Mucosa of descending colon (tissue), 3 donors: Measurements from ENCODE around the gene LAMA2. TPM values are rescaled to one million over a fixed set of nuclear protein-coding genes. Genes with fewer than 3 reads are reported as not detected.

Experiments used
- ATAC-seq: fragments of 200-7000 bp; cut with Tn5 transposase; one replicate; pipeline ENCODE4 v1.9.1; 2020; ENCODE audit warnings: mild to moderate bottlenecking, moderate library complexity
- DNase-seq, 3 donors: peaks; one replicate each; pipeline ENCODE4 v3.0.0-alpha.2; 2020
- H3K36me3 ChIP-seq: fragments of 200-600 bp; one replicate; pipeline ENCODE4 v1.8.0; 2021; ENCODE audit warnings: low read depth, mild to moderate bottlenecking
- H3K4me1 ChIP-seq: fragments of 200-600 bp; one replicate; pipeline ENCODE4 v1.8.0; 2021; ENCODE audit warnings: low read depth, mild to moderate bottlenecking
- H3K4me3 ChIP-seq: fragments of 200-600 bp; one replicate; pipeline ENCODE4 v1.8.0; 2021; ENCODE audit warnings: mild to moderate bottlenecking
- H3K9me3 ChIP-seq: fragments of 200-600 bp; one replicate; pipeline ENCODE4 v1.8.0; 2021; ENCODE audit warnings: mild to moderate bottlenecking
- intact Hi-C, 2 donors: fragments of 100-400 bp; cut with DNase I in 1 of 2; cut with micrococcal nuclease in 1 of 2; formaldehyde crosslinking; loops; one replicate each; pipeline versions ENCODE4 v1.11.0 to v1.11.1; 2022; cut with DNase I, micrococcal nuclease
- total RNA-seq, 3 donors: library from RNA; stranded (reverse); fragmentation: NEBNext Ultra II Directional in 2 of 3; extraction: Animal tissue kit (Norgen Biotek cat#: 25700) in 2 of 3; gene quantifications; one replicate each; pipeline versions ENCODE4 v1.2.1 to v1.2.4, GENCODE V29; 2021 to 2023
- TF ChIP-seq, protein P1 (sequence below): fragments of 200-600 bp; IDR thresholded peaks from one replicate; pipeline ENCODE4 v1.8.0; 2022; ENCODE audit warnings: antibody characterized with exemption, mild to moderate bottlenecking
- donor health status: DM: no; HTN: no; CAD: no; lungs with moderate emphysema.
- donor health status: DM: no; HTN: no; CAD: no.
- donor health status: DM: no; HTN: yes; CAD: no.

The LAMA2 gene
- total RNA-seq, 3 donors from 2014 or later: 3.6 to 29.4 (median 18.4) TPM

DNA sequence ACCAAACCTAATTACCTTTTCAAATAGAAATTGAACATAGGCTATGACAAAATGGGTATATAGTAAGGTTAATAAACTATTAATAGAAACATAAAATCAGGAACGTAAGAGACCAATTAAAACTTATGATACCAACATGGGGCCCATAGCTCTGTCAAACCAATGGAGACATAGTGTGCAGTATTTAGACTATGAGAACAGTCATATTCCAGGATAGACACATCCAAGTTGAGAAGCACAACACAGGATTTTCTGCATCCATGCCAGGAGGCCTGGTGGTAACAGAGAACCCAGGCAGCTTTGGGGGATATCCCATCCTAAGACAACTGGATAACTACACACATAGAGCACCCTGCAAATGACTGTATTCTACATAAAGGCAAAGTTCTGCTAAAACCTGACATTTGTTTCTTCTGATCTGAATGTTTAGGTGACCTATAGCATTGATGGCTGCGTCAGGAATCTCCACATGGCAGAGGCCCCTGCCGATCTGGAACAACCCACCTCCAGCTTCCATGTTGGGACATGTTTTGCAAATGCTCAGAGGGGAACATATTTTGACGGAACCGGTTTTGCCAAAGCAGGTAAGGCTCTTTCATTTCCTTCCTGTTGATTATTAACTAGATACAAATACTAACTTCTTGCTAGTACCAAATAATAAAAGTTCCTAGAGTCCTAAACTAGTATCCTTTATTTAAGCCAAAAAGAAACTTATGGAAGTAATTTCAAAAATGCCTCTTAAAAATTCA is 624.3 kb downstream of the LAMA2 start:
- no peak for DNase-seq
- TF ChIP-seq, protein P1, sequence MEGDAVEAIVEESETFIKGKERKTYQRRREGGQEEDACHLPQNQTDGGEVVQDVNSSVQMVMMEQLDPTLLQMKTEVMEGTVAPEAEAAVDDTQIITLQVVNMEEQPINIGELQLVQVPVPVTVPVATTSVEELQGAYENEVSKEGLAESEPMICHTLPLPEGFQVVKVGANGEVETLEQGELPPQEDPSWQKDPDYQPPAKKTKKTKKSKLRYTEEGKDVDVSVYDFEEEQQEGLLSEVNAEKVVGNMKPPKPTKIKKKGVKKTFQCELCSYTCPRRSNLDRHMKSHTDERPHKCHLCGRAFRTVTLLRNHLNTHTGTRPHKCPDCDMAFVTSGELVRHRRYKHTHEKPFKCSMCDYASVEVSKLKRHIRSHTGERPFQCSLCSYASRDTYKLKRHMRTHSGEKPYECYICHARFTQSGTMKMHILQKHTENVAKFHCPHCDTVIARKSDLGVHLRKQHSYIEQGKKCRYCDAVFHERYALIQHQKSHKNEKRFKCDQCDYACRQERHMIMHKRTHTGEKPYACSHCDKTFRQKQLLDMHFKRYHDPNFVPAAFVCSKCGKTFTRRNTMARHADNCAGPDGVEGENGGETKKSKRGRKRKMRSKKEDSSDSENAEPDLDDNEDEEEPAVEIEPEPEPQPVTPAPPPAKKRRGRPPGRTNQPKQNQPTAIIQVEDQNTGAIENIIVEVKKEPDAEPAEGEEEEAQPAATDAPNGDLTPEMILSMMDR: no peak
- Histone ChIP-seq H3K9me3 (no peaks in the 10 kb centered on the region), H3K36me3 (no peaks in the 10 kb centered on the region), H3K4me1 (no peaks in the 10 kb centered on the region), H3K4me3 (no peak overlapping the region)
- ATAC-seq: no peak
- intact Hi-C loops: no loop called here

DNA sequence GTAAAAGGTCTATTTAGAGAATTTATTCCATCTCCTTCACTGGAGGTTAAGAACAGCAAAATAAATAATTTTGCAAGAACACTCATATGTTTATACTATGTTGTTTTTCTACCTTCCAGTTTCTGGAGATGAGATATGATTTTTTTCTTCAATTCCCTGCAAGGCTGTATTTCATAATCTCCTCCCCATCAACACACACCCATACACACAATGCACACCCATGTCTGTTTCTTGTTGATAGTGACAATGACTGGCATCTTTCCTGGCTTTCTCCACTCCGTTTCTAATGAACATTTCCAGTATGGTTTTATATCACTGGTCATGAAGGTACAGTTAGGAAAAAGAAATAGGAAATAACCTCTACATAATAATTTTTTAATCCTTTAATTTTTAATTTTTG is 624.9 kb downstream of the LAMA2 start:
- Histone ChIP-seq H3K9me3 (no peaks in the 10 kb centered on the region), H3K4me1 (no peaks in the 10 kb centered on the region), H3K36me3 (no peaks in the 10 kb centered on the region), H3K4me3 (no peak overlapping the region)
- intact Hi-C loops: no loop called here
- no peak for DNase-seq
- no peak for ATAC-seq
- TF ChIP-seq, protein P1: no peak

DNA sequence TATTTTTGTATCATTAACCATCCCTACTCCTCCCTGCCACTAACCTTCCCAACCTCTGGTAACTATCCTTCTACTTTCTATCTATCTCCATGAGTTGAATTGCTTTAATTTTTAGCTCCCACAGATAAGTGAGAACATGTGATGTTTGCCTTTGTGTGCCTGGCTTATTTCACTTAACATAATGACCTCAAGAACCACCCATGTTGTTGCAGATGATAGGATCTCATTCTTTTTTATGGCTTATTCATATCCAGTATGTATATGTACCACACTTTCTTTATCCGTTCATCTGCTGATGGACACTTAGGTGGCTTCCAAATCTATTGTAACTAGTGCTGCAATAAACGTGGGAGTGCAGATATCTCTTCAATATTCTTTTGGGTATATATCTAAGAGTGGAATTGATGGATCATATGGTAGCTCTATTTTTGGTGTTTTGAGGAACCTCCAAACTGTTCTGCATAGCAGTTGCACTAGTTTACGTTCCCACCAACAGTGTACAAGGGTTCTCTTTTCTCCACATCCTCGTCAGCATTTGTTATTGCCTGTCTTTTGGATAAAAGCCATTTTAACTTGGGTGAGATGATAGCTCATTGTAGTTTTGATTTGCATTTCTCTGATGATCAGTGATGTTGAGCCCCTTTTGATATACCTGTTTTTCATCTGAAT is 625.7 kb downstream of the LAMA2 start:
- intact Hi-C loops: no loop called here
- ATAC-seq: no peak

DNA sequence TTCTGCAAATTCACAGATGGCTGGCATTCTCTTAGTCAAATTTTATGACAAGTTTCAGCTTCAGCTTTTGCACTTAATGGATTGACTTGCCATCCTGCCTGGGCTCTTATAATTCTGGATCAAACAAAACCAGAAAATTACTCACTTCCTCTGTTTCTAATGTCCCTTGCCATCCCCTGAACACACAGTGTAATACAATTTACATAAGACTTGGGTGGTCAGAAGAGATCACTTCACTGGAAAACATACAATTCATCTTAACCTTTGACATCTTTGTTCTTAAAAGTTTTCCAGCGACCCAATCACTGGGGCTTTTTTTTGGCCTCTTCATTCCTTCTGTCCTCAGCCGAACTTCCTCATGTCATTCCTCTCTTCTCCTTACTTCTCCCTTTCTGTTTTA is 628.0 kb downstream of the LAMA2 start:
- no peaks in the 10 kb centered on the region for H3K4me1 ChIP-seq
- H3K9me3 ChIP-seq: no peaks in the 10 kb centered on the region
- intact Hi-C loops: no loop called here
- ATAC-seq: no peak
- TF ChIP-seq, protein P1: no peak
- no peaks in the 10 kb centered on the region for H3K36me3 ChIP-seq
- no peak for DNase-seq
- no peak overlapping the region for H3K4me3 ChIP-seq

More for the DNA sequence above, 625.7 kb downstream of the LAMA2 start:
- DNase-seq: no peak
- no peak overlapping the region for H3K4me3 ChIP-seq
- TF ChIP-seq, protein P1: no peak
- no peaks in the 10 kb centered on the region for H3K4me1 ChIP-seq
- H3K9me3 ChIP-seq: no peaks in the 10 kb centered on the region
- no peaks in the 10 kb centered on the region for H3K36me3 ChIP-seq

DNA sequence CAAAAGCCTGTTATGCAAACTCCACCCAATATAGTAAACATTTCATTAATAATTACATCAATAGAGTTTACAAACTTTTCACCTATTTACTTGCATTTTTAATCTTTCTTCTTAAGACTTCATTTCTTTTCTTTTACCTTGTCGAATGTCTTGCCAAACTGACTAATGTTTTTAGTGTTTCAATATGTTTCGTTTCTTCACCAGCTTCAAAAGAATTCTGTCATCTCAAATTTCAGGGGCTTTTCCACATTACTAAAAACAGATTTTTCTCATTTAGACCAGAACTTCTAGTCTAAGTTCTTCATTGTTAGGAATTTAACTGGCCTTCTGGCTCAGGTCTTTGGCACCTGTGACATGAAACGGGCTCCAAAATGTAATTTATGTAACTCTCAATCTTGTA is 630.5 kb downstream of the LAMA2 start:
- Histone ChIP-seq H3K9me3 (no peaks in the 10 kb centered on the region), H3K4me3 (no peak overlapping the region), H3K4me1 (no peaks in the 10 kb centered on the region), H3K36me3 (no peaks in the 10 kb centered on the region)
- ATAC-seq (no peak), DNase-seq (no peak)
- TF ChIP-seq, protein P1: no peak
- intact Hi-C loops: no loop called here
